Retinal pigment epithelial cell (primary cell): ENCODE data around the gene SKAP2.

Experiments
- DNase-seq: peaks from one replicate; pipeline ENCODE4 v3.0.0-alpha.2; 2010; ENCODE audit warnings: low read depth
- H3K4me3 ChIP-seq: 2 replicates; pipeline ENCODE4 v1.5.1; 2011; ENCODE audit warnings: mild to moderate bottlenecking, low read length, control low read depth, moderate library complexity
- TF ChIP-seq, protein P1 (sequence below): conservative IDR thresholded peaks from 2 replicates; pipeline ENCODE4 v1.5.1; 2011; ENCODE audit warnings: low read depth, low read length, control low read depth, inconsistent platforms

Gene SKAP2

DNA sequence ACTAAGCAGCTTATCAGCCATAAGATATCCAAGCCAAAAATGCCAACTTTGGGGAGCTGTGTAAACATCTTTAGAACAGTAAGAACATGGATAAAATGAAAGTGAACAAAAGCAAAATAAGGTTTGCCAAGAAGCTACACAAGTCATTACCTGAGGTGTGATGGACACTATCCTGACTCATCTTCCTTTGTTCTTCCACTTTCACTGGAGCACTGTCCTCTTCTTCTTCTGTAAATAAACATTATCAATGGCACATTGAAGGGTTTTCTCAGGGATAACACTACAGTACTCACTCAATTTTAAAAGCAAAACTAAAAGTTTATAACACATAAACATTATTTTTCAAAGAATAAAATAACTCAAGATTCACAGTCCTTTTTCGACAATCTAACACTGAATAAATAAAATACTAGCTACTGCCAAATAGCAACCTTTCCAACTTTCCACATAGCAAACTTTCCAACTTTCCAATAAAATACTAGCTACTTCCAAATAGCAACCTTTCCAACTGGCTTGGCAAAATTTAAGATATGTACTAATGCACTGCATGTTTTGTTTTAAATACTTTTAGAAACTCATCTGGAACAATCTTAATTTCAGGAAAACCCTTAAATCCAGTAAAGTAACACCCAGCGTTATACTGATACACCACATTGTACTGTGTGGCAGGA, 174.1 kb downstream of the SKAP2 start:
- no peak overlapping the region for H3K4me3 ChIP-seq
- TF ChIP-seq, protein P1, sequence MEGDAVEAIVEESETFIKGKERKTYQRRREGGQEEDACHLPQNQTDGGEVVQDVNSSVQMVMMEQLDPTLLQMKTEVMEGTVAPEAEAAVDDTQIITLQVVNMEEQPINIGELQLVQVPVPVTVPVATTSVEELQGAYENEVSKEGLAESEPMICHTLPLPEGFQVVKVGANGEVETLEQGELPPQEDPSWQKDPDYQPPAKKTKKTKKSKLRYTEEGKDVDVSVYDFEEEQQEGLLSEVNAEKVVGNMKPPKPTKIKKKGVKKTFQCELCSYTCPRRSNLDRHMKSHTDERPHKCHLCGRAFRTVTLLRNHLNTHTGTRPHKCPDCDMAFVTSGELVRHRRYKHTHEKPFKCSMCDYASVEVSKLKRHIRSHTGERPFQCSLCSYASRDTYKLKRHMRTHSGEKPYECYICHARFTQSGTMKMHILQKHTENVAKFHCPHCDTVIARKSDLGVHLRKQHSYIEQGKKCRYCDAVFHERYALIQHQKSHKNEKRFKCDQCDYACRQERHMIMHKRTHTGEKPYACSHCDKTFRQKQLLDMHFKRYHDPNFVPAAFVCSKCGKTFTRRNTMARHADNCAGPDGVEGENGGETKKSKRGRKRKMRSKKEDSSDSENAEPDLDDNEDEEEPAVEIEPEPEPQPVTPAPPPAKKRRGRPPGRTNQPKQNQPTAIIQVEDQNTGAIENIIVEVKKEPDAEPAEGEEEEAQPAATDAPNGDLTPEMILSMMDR: no peak
- DNase-seq: no peak

DNA sequence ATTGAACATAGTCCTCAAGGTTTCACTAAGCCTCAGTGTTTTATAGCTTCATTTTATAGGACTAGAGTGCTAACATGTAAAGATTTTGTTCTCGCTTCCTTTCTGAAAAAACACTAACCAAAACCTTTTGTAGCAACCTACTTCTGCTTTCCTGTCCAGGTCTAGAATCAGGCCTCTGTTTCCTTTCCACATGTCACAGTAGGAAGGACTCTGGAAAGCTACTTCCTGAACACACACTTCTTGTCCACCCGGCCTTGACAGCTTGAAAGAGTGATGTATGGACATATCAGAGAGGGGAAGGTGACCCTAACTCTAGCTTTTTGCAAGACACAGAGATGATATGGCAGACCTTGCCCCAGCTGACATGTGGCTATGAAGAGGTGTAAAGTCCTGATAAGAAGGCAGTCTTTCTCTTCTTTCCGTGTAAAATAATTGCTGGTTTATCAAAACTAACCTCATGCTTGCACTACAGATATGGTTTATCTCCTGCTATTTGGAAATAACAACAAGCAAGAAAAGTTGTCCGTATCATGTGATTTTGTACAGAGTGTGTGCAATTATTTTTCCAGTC, 175.4 kb downstream of the SKAP2 start:
- TF ChIP-seq, protein P1: no peak
- no peak overlapping the region for H3K4me3 ChIP-seq
- no peak for DNase-seq

DNA sequence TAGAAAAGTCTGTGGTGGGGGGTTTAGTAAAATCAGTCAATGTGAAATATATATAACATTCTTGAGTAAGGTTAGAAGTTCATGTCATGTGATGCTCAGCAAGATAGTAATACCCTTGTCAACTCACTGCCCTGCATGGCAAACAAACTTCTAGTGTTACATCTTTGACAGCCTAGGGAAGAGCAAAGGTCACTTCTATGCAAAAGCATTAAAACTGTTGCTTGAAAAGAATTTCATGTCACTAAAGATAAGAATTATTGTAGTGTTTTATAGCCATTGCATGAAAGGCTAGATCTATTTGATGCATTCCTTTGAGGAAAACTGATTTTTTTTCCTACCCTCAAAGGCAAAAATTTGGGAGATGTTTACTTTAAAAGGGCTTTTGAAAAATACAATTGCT, 176.0 kb downstream of the SKAP2 start:
- H3K4me3 ChIP-seq: no peak overlapping the region
- TF ChIP-seq, protein P1: no peak
- no peak for DNase-seq

DNA sequence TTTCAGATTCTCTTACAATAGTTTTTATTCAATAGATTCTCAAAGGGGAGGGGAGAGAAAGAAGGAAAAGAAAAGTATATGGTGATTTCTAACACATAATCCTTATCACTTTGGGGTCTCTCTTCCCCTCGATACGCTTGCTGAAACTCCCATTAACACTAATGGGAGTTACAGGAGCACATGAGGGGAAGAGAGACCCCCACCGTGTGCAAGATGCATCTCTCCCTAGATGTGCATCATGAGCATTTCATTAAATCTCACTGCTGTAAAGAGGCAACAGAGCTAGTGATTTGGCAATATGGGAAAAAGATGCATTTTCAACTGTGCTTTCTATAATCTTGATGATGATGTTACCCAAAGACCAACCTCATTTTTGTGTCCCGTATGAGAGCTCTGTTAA, 177.4 kb downstream of the SKAP2 start:
- H3K4me3 ChIP-seq: no peak overlapping the region
- TF ChIP-seq, protein P1: no peak
- no peak for DNase-seq

DNA sequence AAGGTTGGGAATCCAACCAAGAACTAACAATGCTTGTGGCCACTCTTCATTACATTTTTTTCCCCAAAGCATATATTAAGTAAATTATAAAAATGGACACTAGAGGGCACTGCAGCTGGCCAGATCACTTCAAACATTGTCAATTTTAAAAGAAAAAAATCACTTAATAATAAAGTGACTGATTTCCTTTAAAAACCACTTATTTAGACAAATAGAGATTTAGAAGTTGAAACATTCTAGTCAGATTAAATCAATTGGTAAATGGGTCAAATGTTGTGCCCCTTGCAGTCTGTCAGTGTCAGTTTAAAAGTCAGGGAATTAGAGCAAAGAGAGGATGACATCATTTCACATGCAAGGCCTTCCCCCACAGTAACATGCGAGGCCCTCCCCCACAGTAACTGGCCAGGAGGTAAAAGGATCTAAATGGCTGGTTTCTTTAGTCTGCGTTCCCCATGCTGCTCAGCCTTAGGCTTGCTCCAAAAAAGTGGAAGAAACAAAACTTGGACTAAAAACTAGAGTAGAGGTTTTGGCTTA, 177.9 kb downstream of the SKAP2 start:
- TF ChIP-seq, protein P1: peak; percentile 56
- no peak overlapping the region for H3K4me3 ChIP-seq
- DNase-seq: no peak

DNA sequence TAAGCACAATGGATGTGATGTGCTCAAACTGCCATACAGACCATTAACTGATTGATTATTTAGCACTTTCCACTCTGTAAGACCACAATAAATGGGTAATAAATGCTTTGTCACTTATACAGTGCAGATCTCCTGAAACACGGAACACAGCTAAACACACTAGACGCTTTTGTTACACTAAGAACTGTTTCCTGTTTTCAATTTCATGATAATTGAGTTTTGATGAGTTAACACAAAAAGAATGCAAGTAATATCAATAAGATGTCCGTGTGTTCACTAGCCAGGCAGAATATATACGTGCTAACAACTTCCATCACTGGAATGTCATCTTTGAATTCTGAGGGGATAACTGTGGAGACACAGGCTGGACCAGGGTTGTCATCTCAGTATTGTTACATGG, 178.8 kb downstream of the SKAP2 start:
- TF ChIP-seq, protein P1: no peak
- H3K4me3 ChIP-seq: no peak overlapping the region
- DNase-seq: no peak

DNA sequence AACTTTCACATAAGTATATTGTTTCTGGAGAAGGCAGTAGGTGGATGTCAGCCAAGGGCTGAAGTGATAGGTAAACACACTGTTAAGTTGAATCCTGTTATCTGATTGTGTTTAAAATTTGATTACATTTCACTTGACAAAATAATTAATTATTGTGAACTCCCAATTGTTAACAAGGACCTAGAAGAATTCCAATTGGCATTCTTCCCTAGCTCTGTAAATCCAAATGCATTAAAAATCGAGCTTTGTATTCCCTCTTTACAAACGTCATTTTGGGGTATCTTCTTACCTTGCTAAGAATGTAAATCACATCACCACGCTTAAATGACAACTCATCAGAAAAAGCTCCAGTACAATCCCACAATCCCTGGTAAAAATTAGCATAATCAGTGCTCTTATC, 179.9 kb downstream of the SKAP2 start:
- TF ChIP-seq, protein P1: no peak
- H3K4me3 ChIP-seq: no peak overlapping the region
- no peak for DNase-seq
